PC-9 (cell line): ENCODE data around the gene TMEM9B. TPM values are rescaled to one million over a fixed set of nuclear protein-coding genes. Genes with fewer than 3 reads are reported as not detected.

Experiments
- BruUV-seq: library from RNA; stranded (reverse); fragments of 400-500 nt; replicated peaks from 2 replicates; lab custom pipeline; 2021; lab: Mats Ljungman, UMichigan
- CTCF ChIA-PET: fragments of 300-600 bp; sonication (Branson Sonifier 250); formaldehyde crosslinking; loops from one replicate; lab custom pipeline; 2022; ENCODE audit warnings: antibody characterized with exemption; lab: Charles Lee
- POLR2A ChIA-PET: fragments of 300-600 bp; sonication (Branson Sonifier 250); formaldehyde crosslinking; loops from one replicate; lab custom pipeline; 2022; ENCODE audit warnings: antibody characterized with exemption; ENCODE audit not compliant: unreplicated experiment; lab: Charles Lee
- DNase-seq, 2 experiments: peaks; one replicate each; pipeline versions ENCODE4 v3.0.0 to v3.0.0-alpha.2; 2015 to 2022; ENCODE audit warnings: mixed read lengths in 1 of 2
- H2AFZ ChIP-seq: fragments of 200-600 bp; sonication (generic); 2 replicates; pipeline ENCODE4 v1.8.1; 2017; ENCODE audit warnings: antibody characterized with exemption
- H3F3A ChIP-seq: fragments of 200-600 bp; sonication (generic); 2 replicates; pipeline ENCODE4 v1.8.1; 2017; ENCODE audit warnings: antibody characterized with exemption, mild to moderate bottlenecking, low read depth; ENCODE audit not compliant: insufficient read depth
- H3K27ac ChIP-seq: fragments of 200-600 bp; sonication (generic); 2 replicates; pipeline ENCODE4 v1.6.1; 2016; ENCODE audit warnings: mixed run types
- H3K27me3 ChIP-seq: fragments of 200-600 bp; sonication (generic); 2 replicates; pipeline ENCODE4 v1.6.1; 2016; ENCODE audit warnings: low read depth, mixed run types; ENCODE audit not compliant: insufficient read depth
- H3K36me3 ChIP-seq: fragments of 200-600 bp; sonication (generic); 2 replicates; pipeline ENCODE4 v1.6.1; 2016; ENCODE audit warnings: low read depth, mixed run types
- H3K4me1 ChIP-seq: fragments of 200-600 bp; sonication (generic); replicated peaks from 2 replicates; pipeline ENCODE4 v1.6.1; 2016; ENCODE audit warnings: mixed run types; ENCODE audit not compliant: insufficient read depth
- H3K4me2 ChIP-seq: fragments of 200-600 bp; sonication (generic); 2 replicates; pipeline ENCODE4 v1.6.1; 2017; ENCODE audit warnings: mixed run types
- H3K4me3 ChIP-seq: fragments of 200-600 bp; sonication (generic); 2 replicates; pipeline ENCODE4 v1.6.1; 2016; ENCODE audit warnings: mixed run types
- H3K79me2 ChIP-seq: fragments of 200-600 bp; sonication (generic); 2 replicates; pipeline ENCODE4 v1.6.1; 2017; ENCODE audit warnings: low read depth, mixed run types
- H3K9me2 ChIP-seq: fragments of 200-600 bp; sonication (generic); 2 replicates; pipeline ENCODE4 v1.8.1; 2017; ENCODE audit warnings: mild to moderate bottlenecking; ENCODE audit not compliant: insufficient read depth
- H3K9me3 ChIP-seq: fragments of 200-600 bp; sonication (generic); 2 replicates; pipeline ENCODE4 v1.8.1; 2016; ENCODE audit warnings: low read depth; ENCODE audit not compliant: insufficient read depth
- H4K20me1 ChIP-seq: fragments of 200-600 bp; sonication (generic); 2 replicates; pipeline ENCODE4 v1.8.1; 2017; ENCODE audit not compliant: insufficient read depth
- CTCF ChIP-seq: fragments of 200-600 bp; sonication (generic); conservative IDR thresholded peaks from 2 replicates; pipeline ENCODE4 v1.6.1; 2017; ENCODE audit warnings: mixed run types, antibody characterized with exemption, mild to moderate bottlenecking, moderate library complexity
- EZH2 ChIP-seq: fragments of 200-600 bp; sonication (generic); IDR thresholded peaks from 2 replicates; pipeline ENCODE4 v1.8.0; 2017; ENCODE audit warnings: antibody characterized with exemption, low read depth
- intact Hi-C: fragments of 100-400 bp; cut with micrococcal nuclease; formaldehyde crosslinking; loops from one replicate; pipeline ENCODE4 v1.10.0; 2022; ENCODE audit not compliant: unreplicated experiment
- total RNA-seq: library from RNA; stranded (reverse); gene quantifications from 2 replicates; pipeline ENCODE4 v1.2.3, GENCODE V29; 2021

TMEM9B gene
- total RNA-seq, 1 experiment from 2014 or later, result 13.4 TPM

- H3K4me3 ChIP-seq, result no peak overlapping the region
- TF ChIP-seq EZH2 (no peak), CTCF (no peak)
- CTCF ChIA-PET, result no interaction called here
These were observed 65.0 kb downstream of the TMEM9B start for GRCh38 chr11:8899119-8899753.

More at GRCh38 chr11:8899119-8899753, 65.0 kb downstream of the TMEM9B start:
- H3K79me2 ChIP-seq, result no peaks in the 10 kb centered on the region
- no peaks in the 10 kb centered on the region for H3K36me3 ChIP-seq
- no peak for DNase-seq
- no peaks in the 10 kb centered on the region for H3K27me3 ChIP-seq
- no peaks in the 10 kb centered on the region for H3F3A ChIP-seq
- H3K27ac ChIP-seq, result no peak overlapping the region
- no peaks in the 10 kb centered on the region for H3K9me3 ChIP-seq
- H3K4me2 ChIP-seq, result no peak overlapping the region
- no peaks in the 10 kb centered on the region for H3K9me2 ChIP-seq
- no TSS peak for BruUV-seq
- POLR2A ChIA-PET, result no interaction called here
- no peaks in the 10 kb centered on the region for H4K20me1 ChIP-seq
- intact Hi-C loops, result no loop called here
- H3K4me1 ChIP-seq, result no peaks in the 10 kb centered on the region
- no peak overlapping the region for H2AFZ ChIP-seq

Other genes with a start within 250 kb of the TMEM9B start
- gene AKIP1, start 53.3 kb downstream of the TMEM9B start, total RNA-seq, result 16.7 and 17.7 TPM in 2 replicates
- gene C11orf16, start 31.5 kb downstream of the TMEM9B start, total RNA-seq, result not detected in 2 replicates
- gene ASCL3, start 21.4 kb downstream of the TMEM9B start, total RNA-seq, result not detected in 2 replicates
- 1.1 and 2.1 TPM in 2 replicates for gene NRIP3, start 39.6 kb upstream of the TMEM9B start, total RNA-seq
- not detected in 2 replicates for gene SCUBE2, start 127.2 kb upstream of the TMEM9B start, total RNA-seq